Loucy (cell line): ENCODE results near the gene CAMTA1.

Source experiments
- EZH2phosphoT487 ChIP-seq: fragments of 200-600 bp; IDR thresholded peaks from 2 replicates; pipeline ENCODE4 v1.6.1; 2018; ENCODE audit warnings: antibody characterized with exemption, mild to moderate bottlenecking, moderate library complexity, borderline replicate concordance
- TF ChIP-seq, protein P1 (sequence below): fragments of 200-600 bp; sonication (generic); conservative IDR thresholded peaks from 2 replicates; pipeline ENCODE4 v1.5.1; 2014; ENCODE audit warnings: mild to moderate bottlenecking, antibody characterized with exemption, low read length

DNA sequence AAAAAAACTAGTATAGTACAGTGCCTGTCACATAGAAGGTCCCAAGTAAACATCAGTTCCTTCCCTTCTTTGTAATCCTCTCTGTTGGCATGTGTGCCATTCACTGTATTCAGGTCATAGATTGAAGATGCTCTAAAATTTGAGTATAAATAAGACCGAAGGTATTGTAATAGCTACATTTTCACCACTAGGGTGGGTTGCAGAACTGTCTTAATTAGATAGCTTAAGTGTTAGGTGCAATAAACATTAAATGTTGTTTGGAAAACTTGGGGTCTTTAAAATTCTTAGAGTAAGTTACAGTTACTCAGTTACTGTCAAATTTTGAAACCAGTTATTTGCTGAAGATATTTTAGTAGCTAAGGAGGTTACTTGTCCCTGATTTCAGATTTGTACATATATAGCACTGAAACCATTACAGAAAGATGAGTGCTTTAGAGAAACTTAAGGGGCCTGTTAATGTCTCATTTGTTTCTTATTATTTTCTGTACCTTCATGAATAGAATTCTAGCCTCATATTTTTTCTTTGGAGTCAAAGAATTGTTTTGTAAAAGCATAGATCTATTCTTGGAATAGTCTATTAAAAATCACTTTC is 1023.1 kb downstream of the CAMTA1 start:
- TF ChIP-seq, protein P1, sequence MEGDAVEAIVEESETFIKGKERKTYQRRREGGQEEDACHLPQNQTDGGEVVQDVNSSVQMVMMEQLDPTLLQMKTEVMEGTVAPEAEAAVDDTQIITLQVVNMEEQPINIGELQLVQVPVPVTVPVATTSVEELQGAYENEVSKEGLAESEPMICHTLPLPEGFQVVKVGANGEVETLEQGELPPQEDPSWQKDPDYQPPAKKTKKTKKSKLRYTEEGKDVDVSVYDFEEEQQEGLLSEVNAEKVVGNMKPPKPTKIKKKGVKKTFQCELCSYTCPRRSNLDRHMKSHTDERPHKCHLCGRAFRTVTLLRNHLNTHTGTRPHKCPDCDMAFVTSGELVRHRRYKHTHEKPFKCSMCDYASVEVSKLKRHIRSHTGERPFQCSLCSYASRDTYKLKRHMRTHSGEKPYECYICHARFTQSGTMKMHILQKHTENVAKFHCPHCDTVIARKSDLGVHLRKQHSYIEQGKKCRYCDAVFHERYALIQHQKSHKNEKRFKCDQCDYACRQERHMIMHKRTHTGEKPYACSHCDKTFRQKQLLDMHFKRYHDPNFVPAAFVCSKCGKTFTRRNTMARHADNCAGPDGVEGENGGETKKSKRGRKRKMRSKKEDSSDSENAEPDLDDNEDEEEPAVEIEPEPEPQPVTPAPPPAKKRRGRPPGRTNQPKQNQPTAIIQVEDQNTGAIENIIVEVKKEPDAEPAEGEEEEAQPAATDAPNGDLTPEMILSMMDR, result peak; percentile 81
- TF ChIP-seq EZH2phosphoT487, result no peak
